Measurements from ENCODE around the gene UBXN1. TPM values are rescaled to one million over a fixed set of nuclear protein-coding genes. Genes with fewer than 3 reads are reported as not detected.

UBXN1 gene
- polyA plus RNA-seq, 2 of the 4 experiments (the other 2 are of a cell fraction), result 117 to 120 TPM

DNA sequence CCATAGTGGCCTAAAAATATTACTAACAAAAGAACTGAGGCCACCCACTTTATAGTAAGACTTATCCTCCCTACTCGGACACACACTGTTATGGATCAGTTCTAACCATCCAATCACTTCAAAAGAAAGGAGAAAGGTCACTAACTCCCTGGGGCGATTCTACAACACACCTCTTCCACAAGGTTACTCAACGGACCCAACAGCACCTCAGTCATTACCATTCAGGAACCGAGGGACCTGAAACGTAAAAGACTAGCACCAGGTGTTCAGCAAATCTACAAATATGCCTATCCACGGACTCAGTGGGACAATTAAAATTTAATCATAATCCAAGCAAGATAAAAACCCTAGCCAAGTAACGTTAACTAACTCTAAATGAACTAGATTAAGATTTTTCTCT lies 46.8 kb upstream of the UBXN1 start:
- CTCF ChIA-PET, result interaction anchor here (1.9 to 3.1 kb wide), 2 partner anchors 10 to 18 kb away, joined by 6 to 9 read pairs; partner anchors contain the start of genes BSCL2 and GNG3
- DNase-seq (ENCODE audit: low read depth in 1 of 2, low spot score in 1 of 2), result no peak

DNA sequence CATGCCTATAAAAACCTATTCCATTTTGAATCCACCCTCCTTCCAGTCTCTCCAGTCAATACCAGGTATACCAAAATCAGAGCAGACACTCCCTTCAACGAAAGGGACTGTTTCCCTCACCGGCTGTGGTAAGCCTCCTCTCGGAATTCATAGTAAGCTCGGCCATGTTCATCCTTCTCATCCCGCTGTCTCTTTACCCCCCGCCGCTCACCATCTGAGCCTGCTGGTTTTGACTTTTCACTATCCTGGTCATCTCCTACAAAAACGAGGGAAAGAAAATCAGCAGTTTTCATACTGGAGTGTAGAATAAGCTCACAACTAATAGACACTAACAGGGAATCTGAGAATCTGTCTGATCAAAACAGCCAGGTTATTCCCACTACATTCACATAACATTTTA lies 45.3 kb upstream of the UBXN1 start:
- DNase-seq (ENCODE audit: low read depth in 1 of 2, low spot score in 1 of 2) (no peak), ATAC-seq (no peak), FAIRE-seq (no peak)
- H3K9me3 ChIP-seq, result no peaks in the 10 kb centered on the region
- no peak overlapping the region for H3K27ac ChIP-seq
- H3K4me2 ChIP-seq, result peak overlapping the region; percentile 92
- peaks cover 11% of the 10 kb centered on the region for H3K4me1 ChIP-seq
- CTCF ChIA-PET, result interaction anchor here (0.6 to 2.2 kb wide), 7 partner anchors 8 to 136 kb away, joined by 3 to 8 read pairs (median 5); partner anchors contain the start of gene POLR2G
- POLR2A ChIA-PET, result interaction anchor here (0.6 to 2.1 kb wide), 3 partner anchors 15 to 1225 kb away, joined by 4 to 6 read pairs (median 4); no protein-coding TSS in a partner anchor
- 81% methylated on average over 8 of the region's 8 CpGs for WGBS (ENCODE audit: missing lambda C conversion rate)
- H3K4me3 ChIP-seq, result peak overlapping the region; percentile 78; the same call in 1 of the 3 replicates
- TF ChIP-seq, protein P1, sequence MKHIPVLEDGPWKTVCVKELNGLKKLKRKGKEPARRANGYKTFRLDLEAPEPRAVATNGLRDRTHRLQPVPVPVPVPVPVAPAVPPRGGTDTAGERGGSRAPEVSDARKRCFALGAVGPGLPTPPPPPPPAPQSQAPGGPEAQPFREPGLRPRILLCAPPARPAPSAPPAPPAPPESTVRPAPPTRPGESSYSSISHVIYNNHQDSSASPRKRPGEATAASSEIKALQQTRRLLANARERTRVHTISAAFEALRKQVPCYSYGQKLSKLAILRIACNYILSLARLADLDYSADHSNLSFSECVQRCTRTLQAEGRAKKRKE (CRISPR knock-in tag; IDR thresholded peaks at IDR 0.05; ENCODE audit: low read depth), result no peak
- TF ChIP-seq PHF8 (IDR thresholded peaks at IDR 0.05; ENCODE audit: borderline replicate concordance, low read depth) (no peak), HOXB13 (CRISPR knock-in tag; IDR thresholded peaks at IDR 0.05; ENCODE audit: low read depth) (no peak), HOXB5 (CRISPR knock-in tag; IDR thresholded peaks at IDR 0.05) (no peak), EHMT2 (IDR thresholded peaks at IDR 0.05; ENCODE audit: low read depth) (no peak), ESRRA (IDR thresholded peaks at IDR 0.05; ENCODE audit: borderline replicate concordance, low read length) (no peak)
- TF ChIP-seq, protein P2, sequence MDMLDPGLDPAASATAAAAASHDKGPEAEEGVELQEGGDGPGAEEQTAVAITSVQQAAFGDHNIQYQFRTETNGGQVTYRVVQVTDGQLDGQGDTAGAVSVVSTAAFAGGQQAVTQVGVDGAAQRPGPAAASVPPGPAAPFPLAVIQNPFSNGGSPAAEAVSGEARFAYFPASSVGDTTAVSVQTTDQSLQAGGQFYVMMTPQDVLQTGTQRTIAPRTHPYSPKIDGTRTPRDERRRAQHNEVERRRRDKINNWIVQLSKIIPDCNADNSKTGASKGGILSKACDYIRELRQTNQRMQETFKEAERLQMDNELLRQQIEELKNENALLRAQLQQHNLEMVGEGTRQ (IDR thresholded peaks at IDR 0.05), result no peak
- TF ChIP-seq, protein P3, sequence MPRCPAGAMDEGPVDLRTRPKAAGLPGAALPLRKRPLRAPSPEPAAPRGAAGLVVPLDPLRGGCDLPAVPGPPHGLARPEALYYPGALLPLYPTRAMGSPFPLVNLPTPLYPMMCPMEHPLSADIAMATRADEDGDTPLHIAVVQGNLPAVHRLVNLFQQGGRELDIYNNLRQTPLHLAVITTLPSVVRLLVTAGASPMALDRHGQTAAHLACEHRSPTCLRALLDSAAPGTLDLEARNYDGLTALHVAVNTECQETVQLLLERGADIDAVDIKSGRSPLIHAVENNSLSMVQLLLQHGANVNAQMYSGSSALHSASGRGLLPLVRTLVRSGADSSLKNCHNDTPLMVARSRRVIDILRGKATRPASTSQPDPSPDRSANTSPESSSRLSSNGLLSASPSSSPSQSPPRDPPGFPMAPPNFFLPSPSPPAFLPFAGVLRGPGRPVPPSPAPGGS (IDR thresholded peaks at IDR 0.05), result no peak

More for the DNA sequence above, 46.8 kb upstream of the UBXN1 start:
- no peak for TF ChIP-seq POLR2A (IDR thresholded peaks at IDR 0.05; ENCODE audit: low read length)
- TF ChIP-seq HOXB13 (CRISPR knock-in tag; IDR thresholded peaks at IDR 0.05; ENCODE audit: low read depth), result no peak
- TF ChIP-seq, protein P4, sequence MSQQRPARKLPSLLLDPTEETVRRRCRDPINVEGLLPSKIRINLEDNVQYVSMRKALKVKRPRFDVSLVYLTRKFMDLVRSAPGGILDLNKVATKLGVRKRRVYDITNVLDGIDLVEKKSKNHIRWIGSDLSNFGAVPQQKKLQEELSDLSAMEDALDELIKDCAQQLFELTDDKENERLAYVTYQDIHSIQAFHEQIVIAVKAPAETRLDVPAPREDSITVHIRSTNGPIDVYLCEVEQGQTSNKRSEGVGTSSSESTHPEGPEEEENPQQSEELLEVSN (IDR thresholded peaks at IDR 0.05; ENCODE audit: borderline replicate concordance, low read depth), result no peak
- no peak for TF ChIP-seq HOXB5 (CRISPR knock-in tag; IDR thresholded peaks at IDR 0.05)
- TF ChIP-seq CBX2 (IDR thresholded peaks at IDR 0.05; ENCODE audit: borderline replicate concordance, low read depth), result no peak
- TF ChIP-seq, protein P5, sequence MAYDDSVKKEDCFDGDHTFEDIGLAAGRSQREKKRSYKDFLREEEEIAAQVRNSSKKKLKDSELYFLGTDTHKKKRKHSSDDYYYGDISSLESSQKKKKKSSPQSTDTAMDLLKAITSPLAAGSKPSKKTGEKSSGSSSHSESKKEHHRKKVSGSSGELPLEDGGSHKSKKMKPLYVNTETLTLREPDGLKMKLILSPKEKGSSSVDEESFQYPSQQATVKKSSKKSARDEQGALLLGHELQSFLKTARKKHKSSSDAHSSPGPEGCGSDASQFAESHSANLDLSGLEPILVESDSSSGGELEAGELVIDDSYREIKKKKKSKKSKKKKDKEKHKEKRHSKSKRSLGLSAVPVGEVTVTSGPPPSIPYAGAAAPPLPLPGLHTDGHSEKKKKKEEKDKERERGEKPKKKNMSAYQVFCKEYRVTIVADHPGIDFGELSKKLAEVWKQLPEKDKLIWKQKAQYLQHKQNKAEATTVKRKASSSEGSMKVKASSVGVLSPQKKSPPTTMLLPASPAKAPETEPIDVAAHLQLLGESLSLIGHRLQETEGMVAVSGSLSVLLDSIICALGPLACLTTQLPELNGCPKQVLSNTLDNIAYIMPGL (CRISPR knock-in tag; IDR thresholded peaks at IDR 0.05; ENCODE audit: borderline replicate concordance), result no peak
- no peak for TF ChIP-seq KDM5A (IDR thresholded peaks at IDR 0.05)
- TF ChIP-seq, protein P6, sequence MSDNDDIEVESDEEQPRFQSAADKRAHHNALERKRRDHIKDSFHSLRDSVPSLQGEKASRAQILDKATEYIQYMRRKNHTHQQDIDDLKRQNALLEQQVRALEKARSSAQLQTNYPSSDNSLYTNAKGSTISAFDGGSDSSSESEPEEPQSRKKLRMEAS (IDR thresholded peaks at IDR 0.05), result no peak
- TF ChIP-seq SMC3 (IDR thresholded peaks at IDR 0.05), result no peak
- TF ChIP-seq CBX8 (IDR thresholded peaks at IDR 0.05), result no peak
- TF ChIP-seq MAZ (IDR thresholded peaks at IDR 0.05; ENCODE audit: borderline replicate concordance, low read depth, low read length), result no peak
- TF ChIP-seq CEBPB (IDR thresholded peaks at IDR 0.05), result no peak
- no peak for TF ChIP-seq EHF (CRISPR knock-in tag; IDR thresholded peaks at IDR 0.05)
- TF ChIP-seq ESRRA (IDR thresholded peaks at IDR 0.05; ENCODE audit: borderline replicate concordance, low read length), result no peak
- TF ChIP-seq KDM1A (IDR thresholded peaks at IDR 0.05; ENCODE audit: low read depth), result no peak
- TF ChIP-seq ZFP36 (IDR thresholded peaks at IDR 0.05; ENCODE audit: borderline replicate concordance, partially characterized antibody), result no peak
- no peak for TF ChIP-seq HOXA7 (CRISPR knock-in tag; IDR thresholded peaks at IDR 0.05)
- Histone ChIP-seq H3K4me3 (peak overlapping the region; percentile 78), H3K9me3 (no peaks in the 10 kb centered on the region), H3K4me1 (peaks cover 21% of the 10 kb centered on the region), H3K27ac (peak overlapping the region; percentile 97), H3K4me2 (peak overlapping the region; percentile 92)
- ATAC-seq, result no peak
- POLR2A ChIA-PET, result interaction anchor here (2.2 to 3.8 kb wide), 5 partner anchors 18 to 60 kb away, joined by 12 to 96 read pairs (median 43); partner anchors contain the start of genes BSCL2, C11orf98, CSKMT and GNG3
- no peak for FAIRE-seq
- 1% methylated on average over 7 of the region's 7 CpGs for WGBS (ENCODE audit: missing lambda C conversion rate)

Data from A549 (cell line).